HG03378 (cell line): ENCODE results near the gene CYLC1.

Source experiments
- ATAC-seq: cut with Tn5 transposase; IDR thresholded peaks from one replicate; pipeline ENCODE4 v1.9.1; 2021; ENCODE audit warnings: mild to moderate bottlenecking, moderate library complexity; ENCODE audit not compliant: unreplicated experiment

CYLC1 gene, protein sequence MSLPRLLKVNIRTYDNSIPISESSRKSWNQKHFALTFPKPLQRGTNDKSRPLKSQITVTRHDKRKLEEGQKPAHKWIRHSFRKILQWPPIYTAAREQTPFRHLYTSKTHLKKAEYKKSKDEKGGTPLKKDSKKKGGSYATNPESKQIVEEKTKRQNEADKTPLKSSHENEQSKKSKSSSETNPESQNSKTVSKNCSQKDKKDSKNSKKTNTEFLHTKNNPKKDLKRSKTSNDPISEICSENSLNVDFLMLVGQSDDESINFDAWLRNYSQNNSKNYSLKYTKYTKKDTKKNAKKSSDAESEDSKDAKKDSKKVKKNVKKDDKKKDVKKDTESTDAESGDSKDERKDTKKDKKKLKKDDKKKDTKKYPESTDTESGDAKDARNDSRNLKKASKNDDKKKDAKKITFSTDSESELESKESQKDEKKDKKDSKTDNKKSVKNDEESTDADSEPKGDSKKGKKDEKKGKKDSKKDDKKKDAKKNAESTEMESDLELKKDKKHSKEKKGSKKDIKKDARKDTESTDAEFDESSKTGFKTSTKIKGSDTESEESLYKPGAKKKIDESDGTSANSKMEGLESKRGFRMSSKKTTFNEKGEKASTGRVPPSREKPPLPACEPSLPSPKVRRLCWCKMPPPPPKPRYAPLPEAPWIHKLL

DNA sequence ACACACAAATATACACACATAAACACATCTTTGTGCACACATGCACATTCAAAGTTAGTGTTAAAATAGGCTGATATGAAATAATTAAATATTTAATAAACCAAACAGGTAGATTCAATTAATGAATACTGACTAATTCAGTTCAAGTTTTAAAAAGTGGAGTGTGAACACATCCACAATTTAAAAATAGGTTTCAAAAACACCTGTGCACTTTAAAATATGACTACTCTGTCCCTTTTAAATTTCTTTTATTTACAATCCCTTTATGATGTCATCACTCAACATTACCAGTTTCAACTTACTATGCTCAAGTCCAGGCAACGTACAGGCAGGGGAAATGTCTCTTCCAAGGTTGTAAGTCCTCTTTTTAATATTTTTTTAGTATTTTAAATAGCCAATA lies at the start of gene CYLC1:
CYLC1 (plus strand) TSS at position 301 of the 400 bp plus-strand sequence; CDS start at position 338, 37 bp downstream.
- no peak for ATAC-seq

DNA sequence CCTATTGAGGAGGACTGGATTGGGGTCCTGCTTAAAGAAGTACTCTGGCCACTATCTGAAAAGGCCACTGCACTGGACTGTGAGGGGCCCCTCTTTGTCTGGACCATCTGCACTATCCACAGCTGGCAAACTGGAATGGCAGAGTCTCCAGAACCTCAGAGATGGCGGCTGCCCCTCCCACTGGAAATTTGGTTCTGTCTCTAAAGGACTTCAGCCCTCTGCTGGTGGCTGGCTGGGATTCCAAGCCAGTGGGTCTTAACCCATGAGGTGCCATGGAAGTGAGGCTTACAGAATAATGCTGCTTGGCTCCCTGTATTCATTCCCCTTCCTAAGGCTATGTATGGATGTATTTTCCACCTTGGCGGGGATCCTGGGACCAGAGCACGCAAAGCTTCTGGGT lies 41.6 kb upstream of the CYLC1 start:
- no peak for ATAC-seq

DNA sequence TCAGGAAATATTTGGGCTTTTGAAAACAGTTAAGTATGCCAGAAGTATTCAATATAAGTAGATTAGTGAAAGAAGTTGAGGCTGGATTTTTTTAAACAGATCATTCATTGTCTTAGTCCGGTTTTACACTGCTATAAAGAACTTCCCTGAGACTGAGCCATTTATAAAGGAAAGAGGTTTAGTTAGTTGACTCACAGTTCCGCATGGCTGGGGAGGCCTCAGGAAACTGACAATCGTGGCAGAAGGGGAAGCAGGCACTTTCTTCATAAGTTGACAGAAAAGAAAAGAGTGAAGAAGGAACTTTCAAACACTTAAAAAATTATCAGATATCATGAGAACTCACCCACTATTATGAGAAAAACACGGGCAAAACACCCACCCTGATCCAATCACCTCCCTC lies 31.1 kb upstream of the CYLC1 start:
- ATAC-seq, result no peak

DNA sequence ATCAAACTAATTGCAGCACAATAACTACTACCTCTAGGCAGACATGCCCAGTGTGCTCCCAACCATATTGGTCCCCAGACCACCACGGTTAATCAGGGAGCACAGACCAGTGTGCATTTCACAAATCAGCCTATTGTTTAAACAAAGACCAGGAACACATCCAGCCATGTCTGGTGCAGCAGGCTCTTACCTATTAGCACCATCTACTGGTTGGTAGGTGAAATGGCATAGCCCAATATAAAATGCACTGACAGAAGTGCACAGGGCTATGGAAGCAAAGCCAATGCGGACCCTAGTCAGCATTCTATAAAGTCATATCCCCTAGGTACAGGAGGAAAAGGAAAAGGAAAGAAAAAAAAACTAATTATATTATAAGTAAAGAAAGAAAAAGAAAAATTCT lies 15.5 kb upstream of the CYLC1 start:
- peak; percentile 100 for ATAC-seq

DNA sequence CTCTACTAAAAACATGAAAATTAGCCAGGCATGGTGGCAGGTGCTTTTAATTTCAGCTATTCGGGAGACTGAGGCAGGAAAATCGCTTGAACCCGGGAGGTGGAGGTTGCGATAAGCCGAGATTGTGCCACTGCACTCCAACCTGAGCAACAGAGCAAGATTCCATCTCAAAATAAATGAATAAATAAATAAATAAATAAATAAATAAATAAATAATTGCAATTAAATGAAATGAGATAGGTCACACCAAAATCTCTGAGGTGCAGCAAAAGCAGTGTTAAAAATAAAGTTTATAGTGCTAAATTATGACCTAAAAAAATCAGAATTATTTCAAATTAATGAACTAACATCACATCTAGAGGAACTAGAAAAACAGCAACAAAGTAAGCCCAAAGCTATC lies 13.6 kb upstream of the CYLC1 start:
- no peak for ATAC-seq

DNA sequence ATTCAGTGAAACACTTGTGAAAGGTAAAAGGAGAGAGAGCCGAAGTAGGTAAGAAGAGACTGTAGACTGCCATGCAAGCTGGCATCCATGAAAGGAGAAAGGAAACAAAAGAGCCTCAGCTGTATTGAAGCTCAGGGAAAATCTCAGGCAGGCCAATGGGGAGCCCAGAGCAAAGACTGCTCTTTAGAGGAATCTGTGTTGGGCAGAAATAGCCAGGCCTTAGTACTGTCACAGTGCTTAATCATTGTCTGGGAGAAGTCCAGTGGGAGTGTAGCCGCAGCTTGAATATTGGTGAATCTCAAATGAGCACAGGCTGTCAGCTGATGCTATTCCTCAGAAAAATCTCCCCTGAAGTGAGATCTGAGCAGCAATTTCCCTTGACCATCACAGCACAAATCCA lies 27.6 kb downstream of the CYLC1 start:
- ATAC-seq, result no peak

DNA sequence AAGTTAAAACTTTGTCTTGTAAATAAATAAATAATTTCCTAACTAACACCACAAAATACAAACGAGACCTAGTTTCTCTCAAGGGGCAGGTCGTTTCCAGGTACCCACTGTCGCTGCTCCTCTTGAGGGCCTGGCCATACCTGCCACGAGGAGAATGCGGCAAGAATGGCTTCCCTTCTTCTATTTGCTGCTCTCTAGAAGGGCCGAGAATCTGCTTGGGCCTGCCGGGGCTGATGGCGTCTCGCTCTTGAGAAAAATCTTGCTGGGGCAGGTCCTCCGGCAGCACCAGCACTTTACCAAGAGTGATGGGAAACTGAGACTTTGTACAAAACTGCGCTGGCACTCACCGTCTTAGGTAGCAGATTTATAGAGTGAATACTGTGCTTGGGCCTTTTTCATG lies 31.5 kb downstream of the CYLC1 start:
- ATAC-seq, result no peak

DNA sequence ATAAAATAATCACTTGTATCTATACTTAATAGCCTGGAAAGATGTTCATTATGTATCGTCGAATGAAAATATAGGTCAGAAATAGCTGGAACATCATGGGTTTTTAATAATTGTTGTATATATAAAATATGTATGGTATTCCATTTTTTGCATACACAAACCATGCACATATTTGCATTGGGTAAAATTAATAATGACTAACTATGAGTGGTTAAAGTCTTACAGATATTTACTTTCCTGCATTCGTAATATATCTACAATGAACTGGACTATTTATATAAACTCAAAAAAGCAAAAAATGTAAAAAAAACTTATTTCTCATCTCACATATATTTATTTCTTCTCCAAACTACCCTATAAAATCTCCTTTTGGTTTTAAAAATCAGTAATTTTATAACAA lies 46.0 kb downstream of the CYLC1 start:
- no peak for ATAC-seq

DNA sequence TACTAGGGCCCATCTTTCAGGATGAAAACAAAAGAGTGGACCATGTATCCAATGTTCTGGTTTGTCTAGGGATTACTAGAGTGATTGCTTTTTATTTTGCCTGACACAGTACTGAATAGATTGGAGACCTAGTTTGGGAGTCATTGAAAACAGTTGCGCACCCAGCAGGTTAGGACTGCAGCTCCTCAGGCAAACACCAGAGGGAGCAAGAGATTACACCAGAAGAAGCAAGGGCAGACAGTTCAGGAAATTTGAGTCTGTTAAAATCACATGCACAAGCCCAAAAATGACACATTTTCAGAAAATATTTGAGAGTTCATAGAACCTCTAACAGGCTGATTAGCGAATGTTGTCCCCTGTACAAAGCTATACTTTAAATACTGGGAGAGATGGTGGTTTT lies 55.6 kb downstream of the CYLC1 start:
- ATAC-seq, result no peak

DNA sequence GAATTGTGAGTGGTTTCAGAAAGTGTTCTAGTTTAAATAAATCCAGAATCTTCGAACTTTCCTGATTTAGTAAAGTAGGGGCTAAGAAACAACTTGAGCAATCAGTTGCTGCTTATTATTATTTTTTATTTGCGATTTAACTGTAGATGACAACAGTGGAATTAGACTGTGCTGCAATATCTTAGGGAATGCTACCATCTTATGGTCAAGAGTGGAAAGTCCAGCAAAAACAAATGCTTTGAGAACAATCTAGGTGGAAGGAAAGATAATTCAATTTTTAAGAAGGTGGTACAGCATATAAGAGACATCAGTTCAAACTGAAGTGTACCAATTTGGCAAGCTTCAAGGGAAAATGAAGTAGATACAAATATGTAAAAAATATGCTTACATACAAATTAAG lies 73.3 kb downstream of the CYLC1 start:
- no peak for ATAC-seq
